ENCODE results near the gene EPSTI1. TPM values are rescaled to one million over a fixed set of nuclear protein-coding genes. Genes with fewer than 3 reads are reported as not detected.

EPSTI1 gene
- total RNA-seq, 1 experiment from 2014 or later: not detected

DNA sequence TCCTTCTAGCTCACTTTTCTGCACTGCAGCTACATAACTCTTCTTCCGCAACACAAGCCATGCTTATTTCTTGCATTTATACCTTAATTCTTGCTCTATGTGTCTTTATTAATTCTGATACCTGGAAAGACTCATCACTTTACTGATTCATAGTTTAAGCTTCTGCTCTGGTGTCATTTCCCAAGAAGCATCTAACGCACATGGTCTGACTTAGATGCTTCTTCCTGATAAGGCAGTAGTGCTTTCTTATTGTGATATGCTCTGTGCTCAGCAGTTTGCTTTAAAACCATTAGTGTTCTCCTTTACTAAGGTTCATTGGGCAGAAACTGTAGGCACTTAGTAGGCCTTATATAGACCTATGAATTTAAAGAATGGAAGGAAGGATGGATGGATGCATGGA is 66.4 kb downstream of the EPSTI1 start:
- Mint-ChIP-seq H3K9me3 (ENCODE audit: unreplicated experiment) (no peaks in the 10 kb centered on the region), H3K36me3 (ENCODE audit: insufficient read depth, unreplicated experiment) (peaks cover 6% of the 10 kb centered on the region), H3K4me1 (ENCODE audit: insufficient read depth, unreplicated experiment) (peaks cover 20% of the 10 kb centered on the region), H3K4me3 (ENCODE audit: unreplicated experiment) (no peak overlapping the region), H3K27me3 (ENCODE audit: insufficient read depth, unreplicated experiment) (no peaks in the 10 kb centered on the region), H3K27ac (ENCODE audit: low read depth, unreplicated experiment) (peak overlapping the region; percentile 55)
- intact Hi-C loops (cut with micrococcal nuclease): no loop called here
- BruUV-seq (replicated peaks): no TSS peak
- CTCF ChIA-PET: no interaction called here
- no peak for TF ChIP-seq CTCF (IDR thresholded peaks at IDR 0.05; ENCODE audit: unreplicated experiment)
- no peak for DNase-seq (ENCODE audit: unreplicated experiment)
- POLR2A ChIA-PET: interaction anchor here (0.6 to 1.3 kb wide), 3 partner anchors 14 to 879 kb away, joined by 3 to 5 read pairs (median 3); no protein-coding TSS in a partner anchor

DNA sequence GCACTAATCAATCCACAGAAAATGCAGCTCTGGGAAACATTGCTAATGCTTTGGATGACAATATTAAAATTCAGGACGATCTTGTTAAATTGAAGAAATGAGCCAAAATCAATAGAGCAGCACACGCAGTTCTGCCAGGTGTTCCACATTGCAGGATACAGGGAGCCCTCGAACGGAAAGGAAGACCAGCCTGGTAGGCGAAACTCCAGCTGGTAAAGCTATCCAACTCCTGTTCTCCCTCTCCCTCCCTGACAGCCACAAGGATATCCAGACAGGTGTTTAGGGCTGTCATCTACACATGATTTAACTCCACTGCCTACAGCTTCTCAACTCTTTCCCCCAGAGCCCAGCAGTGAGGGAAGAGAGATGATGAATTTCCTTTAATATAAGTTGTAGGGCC is 67.7 kb downstream of the EPSTI1 start:
- Mint-ChIP-seq H3K27me3 (ENCODE audit: insufficient read depth, unreplicated experiment) (no peaks in the 10 kb centered on the region), H3K4me1 (ENCODE audit: insufficient read depth, unreplicated experiment) (peaks cover 20% of the 10 kb centered on the region), H3K36me3 (ENCODE audit: insufficient read depth, unreplicated experiment) (peaks cover 6% of the 10 kb centered on the region), H3K9me3 (ENCODE audit: unreplicated experiment) (no peaks in the 10 kb centered on the region), H3K27ac (ENCODE audit: low read depth, unreplicated experiment) (no peak overlapping the region), H3K4me3 (ENCODE audit: unreplicated experiment) (no peak overlapping the region)
- no peak for DNase-seq (ENCODE audit: unreplicated experiment)
- intact Hi-C loops (cut with micrococcal nuclease): no loop called here
- ChIA-PET CTCF (interaction anchor here (1.1 kb wide), 1 partner anchor 45 kb away, joined by 5 read pairs; no protein-coding TSS in a partner anchor), POLR2A (no interaction called here)
- BruUV-seq (replicated peaks): no TSS peak
- no peak for TF ChIP-seq CTCF (IDR thresholded peaks at IDR 0.05; ENCODE audit: unreplicated experiment)

DNA sequence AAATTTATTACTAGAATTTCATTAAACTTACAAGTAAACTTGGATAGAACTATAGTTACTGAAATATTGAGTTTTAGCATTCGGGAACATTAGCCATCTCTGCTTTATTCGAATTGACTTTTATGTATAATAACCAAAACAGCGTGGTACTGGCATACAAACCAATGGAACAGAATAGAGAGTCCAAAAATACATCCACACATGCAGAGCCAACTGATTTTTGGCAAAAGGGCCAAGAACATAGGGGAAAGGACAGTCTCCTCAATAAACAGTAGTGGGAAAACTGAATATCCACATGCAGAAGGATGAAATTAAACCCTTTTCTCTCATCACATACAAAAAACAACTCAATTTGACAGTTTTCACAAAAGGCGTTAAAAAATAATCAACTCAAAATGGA is 84.3 kb downstream of the EPSTI1 start:
- ChIA-PET POLR2A (no interaction called here), CTCF (no interaction called here)
- no peaks in the 10 kb centered on the region for H3K36me3 Mint-ChIP-seq (ENCODE audit: insufficient read depth, unreplicated experiment)
- no TSS peak for BruUV-seq (replicated peaks)
- no peak overlapping the region for H3K27ac Mint-ChIP-seq (ENCODE audit: low read depth, unreplicated experiment)
- no peak for TF ChIP-seq CTCF (IDR thresholded peaks at IDR 0.05; ENCODE audit: unreplicated experiment)
- no peaks in the 10 kb centered on the region for H3K27me3 Mint-ChIP-seq (ENCODE audit: insufficient read depth, unreplicated experiment)
- intact Hi-C loops (cut with micrococcal nuclease): no loop called here
- H3K4me1 Mint-ChIP-seq (ENCODE audit: insufficient read depth, unreplicated experiment): no peaks in the 10 kb centered on the region
- H3K4me3 Mint-ChIP-seq (ENCODE audit: unreplicated experiment): no peak overlapping the region
- H3K9me3 Mint-ChIP-seq (ENCODE audit: unreplicated experiment): peaks cover 4% of the 10 kb centered on the region
- no peak for DNase-seq (ENCODE audit: unreplicated experiment)

DNA sequence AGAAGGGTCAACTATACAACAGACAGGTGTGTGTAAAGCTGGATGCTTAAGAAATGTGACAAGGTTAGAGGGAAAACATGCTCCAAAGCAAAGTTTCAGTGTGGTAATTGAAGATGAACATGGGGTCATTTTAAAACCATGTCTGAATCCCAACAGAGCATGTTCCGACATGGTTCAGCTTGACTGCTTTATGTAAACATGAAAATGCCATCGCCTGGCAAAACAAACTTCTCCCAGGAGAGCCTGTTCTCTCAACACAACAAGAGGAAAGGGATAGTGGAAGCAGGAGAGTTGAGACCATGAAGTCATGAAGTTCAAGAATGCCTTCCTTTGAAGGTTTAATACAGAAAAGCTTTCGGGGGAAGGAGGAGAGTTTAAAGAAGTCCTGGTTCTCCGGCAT is 85.8 kb downstream of the EPSTI1 start:
- Mint-ChIP-seq H3K27ac (ENCODE audit: low read depth, unreplicated experiment) (no peak overlapping the region), H3K4me1 (ENCODE audit: insufficient read depth, unreplicated experiment) (no peaks in the 10 kb centered on the region), H3K36me3 (ENCODE audit: insufficient read depth, unreplicated experiment) (no peaks in the 10 kb centered on the region), H3K9me3 (ENCODE audit: unreplicated experiment) (no peaks in the 10 kb centered on the region), H3K27me3 (ENCODE audit: insufficient read depth, unreplicated experiment) (no peaks in the 10 kb centered on the region), H3K4me3 (ENCODE audit: unreplicated experiment) (no peak overlapping the region)
- intact Hi-C loops (cut with micrococcal nuclease): no loop called here
- CTCF ChIA-PET: no interaction called here
- BruUV-seq (replicated peaks): no TSS peak
- TF ChIP-seq CTCF (IDR thresholded peaks at IDR 0.05; ENCODE audit: unreplicated experiment): no peak
- no peak for DNase-seq (ENCODE audit: unreplicated experiment)
- POLR2A ChIA-PET: interaction anchor here (0.6 kb wide), 1 partner anchor 13 kb away, joined by 3 read pairs; no protein-coding TSS in a partner anchor
